ENCODE measurements around the gene PER1.

PER1 gene, protein sequence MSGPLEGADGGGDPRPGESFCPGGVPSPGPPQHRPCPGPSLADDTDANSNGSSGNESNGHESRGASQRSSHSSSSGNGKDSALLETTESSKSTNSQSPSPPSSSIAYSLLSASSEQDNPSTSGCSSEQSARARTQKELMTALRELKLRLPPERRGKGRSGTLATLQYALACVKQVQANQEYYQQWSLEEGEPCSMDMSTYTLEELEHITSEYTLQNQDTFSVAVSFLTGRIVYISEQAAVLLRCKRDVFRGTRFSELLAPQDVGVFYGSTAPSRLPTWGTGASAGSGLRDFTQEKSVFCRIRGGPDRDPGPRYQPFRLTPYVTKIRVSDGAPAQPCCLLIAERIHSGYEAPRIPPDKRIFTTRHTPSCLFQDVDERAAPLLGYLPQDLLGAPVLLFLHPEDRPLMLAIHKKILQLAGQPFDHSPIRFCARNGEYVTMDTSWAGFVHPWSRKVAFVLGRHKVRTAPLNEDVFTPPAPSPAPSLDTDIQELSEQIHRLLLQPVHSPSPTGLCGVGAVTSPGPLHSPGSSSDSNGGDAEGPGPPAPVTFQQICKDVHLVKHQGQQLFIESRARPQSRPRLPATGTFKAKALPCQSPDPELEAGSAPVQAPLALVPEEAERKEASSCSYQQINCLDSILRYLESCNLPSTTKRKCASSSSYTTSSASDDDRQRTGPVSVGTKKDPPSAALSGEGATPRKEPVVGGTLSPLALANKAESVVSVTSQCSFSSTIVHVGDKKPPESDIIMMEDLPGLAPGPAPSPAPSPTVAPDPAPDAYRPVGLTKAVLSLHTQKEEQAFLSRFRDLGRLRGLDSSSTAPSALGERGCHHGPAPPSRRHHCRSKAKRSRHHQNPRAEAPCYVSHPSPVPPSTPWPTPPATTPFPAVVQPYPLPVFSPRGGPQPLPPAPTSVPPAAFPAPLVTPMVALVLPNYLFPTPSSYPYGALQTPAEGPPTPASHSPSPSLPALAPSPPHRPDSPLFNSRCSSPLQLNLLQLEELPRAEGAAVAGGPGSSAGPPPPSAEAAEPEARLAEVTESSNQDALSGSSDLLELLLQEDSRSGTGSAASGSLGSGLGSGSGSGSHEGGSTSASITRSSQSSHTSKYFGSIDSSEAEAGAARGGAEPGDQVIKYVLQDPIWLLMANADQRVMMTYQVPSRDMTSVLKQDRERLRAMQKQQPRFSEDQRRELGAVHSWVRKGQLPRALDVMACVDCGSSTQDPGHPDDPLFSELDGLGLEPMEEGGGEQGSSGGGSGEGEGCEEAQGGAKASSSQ (N-terminal part only)

DNA sequence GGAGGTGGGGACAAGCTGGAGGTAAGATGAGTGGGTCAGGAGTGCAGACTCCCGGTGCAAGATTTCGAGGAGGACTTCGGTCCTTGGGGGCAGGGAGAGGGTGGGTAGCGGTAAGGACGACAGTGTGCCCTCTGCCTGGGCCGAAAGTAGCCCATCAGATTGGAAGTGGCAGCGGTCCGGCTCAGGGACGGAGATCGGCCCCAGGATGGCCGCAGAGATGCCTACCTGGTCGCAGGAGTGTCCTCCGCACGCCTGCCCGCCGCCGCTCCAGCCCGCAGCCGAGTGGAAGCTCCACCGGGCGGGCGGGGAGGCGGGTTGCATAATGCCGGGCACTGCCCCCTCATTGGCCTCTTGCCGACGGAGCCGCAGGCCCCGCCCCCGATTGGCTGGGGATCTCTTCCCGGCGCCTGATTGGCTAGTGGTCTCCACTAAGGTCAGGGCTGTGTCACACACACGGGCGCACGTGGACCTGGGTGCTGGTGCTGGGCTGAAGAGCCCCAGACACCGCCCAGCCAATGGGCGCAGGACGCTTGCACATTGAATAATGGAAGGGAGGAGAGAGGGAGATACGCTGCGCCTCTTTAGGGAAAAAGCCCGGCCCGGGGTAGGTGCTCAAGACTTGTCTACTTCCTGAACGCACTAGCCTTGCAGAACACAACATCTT lies at the start of gene PER1:
Gene PER1 (minus strand): TSS at position 293 of the 664 bp plus-strand sequence. CDS start 1,698 bp downstream, outside the sequence.
- DNase-seq (ENCODE audit: low spot score): peak; percentile 86
- FAIRE-seq: no peak

DNA sequence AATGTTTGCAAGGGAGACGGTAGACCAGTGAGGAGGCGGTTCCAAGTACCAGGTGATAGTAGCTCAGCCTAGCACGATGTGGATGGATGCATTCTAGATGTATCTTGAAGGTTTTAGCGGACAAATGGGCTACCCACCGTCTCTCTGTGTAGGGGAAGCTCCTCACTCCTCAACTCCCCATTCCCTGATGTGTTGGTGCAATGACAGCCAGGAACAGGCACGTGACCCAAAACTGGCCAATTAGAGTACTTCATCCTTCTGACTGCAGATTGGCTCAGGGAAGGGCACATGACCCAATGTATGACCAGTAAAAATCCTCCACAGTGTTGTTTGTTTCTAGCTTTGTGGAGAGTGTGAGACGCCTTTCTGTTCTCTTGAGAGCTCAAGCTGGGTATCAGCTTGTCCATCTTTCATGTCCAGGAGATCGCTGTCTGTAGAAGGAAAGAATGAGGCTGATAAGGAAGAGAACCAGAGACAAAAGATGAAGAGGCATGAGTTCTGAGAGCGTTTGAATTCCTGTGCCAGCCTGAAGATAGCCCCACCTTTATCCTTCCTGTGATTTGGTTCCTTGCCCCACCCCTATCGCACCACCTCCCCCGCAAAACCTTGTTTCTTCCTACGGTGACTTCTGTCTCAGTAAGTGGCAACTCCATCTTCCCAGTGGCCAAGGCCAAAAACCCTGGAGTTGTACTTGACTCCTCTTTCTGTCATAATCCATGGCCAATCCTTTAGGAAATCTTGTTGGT lies 40.0 kb upstream of the PER1 start:
- DNase-seq (ENCODE audit: low spot score) (no peak), FAIRE-seq (no peak)

DNA sequence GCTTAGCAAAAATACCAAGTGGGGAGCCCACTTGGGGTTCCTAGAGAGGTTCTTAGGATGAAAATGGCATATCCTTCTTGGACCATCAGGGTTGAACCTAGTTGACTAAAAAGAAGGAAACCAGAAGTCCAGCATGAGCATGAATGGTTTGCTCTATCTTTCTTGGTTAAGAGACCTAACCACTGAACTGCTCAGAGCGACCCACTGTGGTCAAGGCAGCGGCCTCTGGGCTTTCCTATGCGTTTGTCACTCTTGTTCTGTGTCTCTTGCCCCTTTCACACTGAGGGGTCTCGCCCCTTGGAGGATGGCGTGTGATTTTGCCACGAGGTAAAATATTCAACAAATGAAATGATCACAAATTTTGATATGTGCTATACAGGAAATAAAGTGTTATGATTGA lies 38.3 kb upstream of the PER1 start:
- FAIRE-seq (no peak), DNase-seq (ENCODE audit: low spot score) (no peak)

DNA sequence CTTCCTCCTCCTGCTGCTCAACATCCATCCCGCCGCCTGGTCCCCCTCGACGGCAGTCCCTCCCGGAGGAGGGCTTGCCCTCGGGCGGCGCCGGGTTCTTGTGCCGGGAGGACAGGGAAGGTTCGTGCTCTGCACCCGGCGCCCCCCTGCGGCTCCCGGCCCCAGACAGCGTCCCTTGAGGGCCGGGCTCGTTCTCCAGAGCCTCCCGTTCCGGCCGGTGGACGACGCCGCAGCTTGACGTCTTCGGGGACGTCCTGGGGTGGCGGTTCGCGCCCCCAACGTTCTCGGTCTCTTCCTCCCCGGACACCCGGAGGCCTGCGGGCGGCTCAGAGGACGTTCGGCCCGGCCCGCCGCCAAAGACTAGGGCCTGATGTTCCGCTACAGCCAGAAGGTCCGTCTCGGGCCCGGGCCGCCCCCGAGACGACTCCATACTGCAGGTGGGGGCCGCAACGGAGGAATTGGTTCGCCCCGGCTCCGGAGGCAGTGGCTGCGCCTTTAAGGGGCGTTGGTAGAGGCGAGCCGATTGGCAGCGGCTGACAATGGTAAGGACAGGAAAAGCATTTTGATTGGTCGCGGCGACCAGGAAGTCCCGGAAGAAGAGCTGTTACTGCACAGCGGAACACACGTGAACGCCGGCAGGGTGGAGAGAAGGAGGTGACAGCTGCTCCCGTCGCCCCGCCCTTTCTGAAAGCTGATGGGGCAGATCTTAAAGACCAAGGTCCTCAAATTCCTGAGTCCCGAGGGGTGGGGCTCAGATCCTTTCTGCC lies 37.7 kb upstream of the PER1 start, which contains the start of gene BORCS6:
Gene BORCS6 (minus strand): TSS at position 470 of the 767 bp plus-strand sequence. CDS start 40 bp downstream, at position 430.
- FAIRE-seq (no peak), DNase-seq (ENCODE audit: low spot score) (peak; percentile 89)

DNA sequence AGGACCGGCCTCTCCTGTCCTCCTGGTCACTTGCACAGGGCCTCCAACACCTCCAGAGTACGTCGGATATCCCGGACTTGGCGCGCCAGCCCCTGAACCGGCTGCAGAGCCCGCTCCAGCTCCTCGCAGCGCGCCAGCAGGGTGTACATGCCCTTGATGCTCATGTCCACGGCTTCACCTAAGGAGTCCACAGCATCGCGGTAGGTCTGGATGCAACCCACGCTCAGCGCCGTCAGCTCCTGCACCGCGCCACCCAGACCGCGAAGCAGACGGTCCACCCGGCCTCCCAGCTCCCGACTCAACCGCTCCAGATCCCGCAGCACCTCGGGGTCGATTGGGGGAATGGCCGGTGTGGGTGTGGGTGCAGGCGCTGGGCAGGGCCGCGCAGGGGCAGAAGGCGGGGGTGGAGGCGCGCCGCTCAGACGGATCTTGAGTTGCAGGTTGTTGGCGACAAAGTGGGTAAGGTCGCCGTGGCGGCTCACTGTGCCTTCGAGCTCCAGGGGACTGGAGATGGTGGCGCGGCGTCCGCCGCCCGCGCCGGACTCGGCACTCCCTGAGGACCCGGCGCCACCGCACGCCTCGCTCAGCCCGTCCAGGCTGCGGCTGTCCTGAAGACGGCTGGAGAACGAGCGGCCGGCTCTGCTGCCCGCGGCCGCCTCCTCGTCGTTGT lies 37.0 kb upstream of the PER1 start:
- DNase-seq (ENCODE audit: low spot score): no peak
- FAIRE-seq: no peak

DNA sequence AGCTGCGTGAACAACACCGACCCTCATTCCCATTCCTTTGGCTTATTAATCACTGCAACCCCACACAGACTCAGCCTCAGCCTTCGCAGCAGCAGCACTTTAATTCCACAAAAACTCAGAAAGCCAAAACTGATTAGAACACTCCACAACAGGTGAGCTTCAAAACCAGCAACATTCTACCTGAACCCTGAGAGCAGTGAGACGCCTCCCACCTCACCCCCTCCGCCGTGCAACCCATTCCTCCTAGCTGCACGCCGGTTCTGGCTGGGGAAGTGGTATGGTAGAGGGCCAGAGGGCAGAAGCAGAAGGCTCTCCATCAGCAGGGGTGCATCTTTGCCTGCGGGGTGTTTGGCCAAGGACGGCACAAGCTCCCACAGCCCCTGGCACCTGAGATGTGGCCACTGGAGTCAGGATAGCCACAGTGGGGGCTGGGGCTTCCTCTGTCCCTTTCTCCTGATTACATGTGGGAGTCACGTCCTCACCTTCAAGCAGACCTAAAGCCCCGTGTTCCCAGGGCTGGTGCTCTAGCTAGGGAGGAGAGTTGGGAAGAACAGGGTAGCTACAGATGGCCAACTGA lies 36.1 kb upstream of the PER1 start:
- DNase-seq (ENCODE audit: low spot score): no peak

DNA sequence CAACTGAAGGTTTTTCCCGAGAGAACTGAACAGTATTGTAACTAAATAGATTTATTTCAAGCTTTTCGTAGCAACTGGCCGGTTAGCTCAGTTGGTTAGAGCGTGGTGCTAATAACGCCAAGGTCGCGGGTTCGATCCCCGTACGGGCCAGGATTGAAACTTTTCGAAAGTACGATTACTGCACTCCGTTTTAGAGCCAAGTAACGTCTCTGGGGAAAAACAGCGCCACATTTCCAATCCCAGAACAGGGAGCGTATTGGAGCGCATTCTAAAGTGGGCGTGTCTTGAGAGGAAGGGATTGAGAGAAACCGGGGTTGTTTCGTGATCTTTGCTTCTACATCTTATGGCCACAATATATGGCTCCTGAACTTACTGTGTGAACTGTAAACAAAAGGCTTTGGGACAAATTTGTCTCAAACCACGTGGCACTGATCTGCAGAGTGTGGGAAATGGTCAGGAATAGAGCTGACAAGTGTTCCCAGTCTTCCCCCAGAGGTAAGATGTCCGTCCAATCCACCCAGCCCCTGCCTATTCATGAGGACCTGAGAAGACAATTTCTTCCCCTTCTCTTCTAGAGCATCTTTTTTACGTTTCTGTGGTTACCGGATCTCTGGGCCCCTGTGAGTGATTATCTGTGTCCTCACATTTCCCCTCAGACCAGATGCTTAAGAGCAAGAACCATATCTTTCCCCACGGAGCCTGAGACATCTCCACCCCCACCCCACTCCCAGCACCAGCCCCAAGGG lies 35.5 kb upstream of the PER1 start:
- FAIRE-seq (no peak), DNase-seq (ENCODE audit: low spot score) (peak; percentile 73)

More for the DNA sequence above, 36.1 kb upstream of the PER1 start:
- FAIRE-seq: no peak

DNA sequence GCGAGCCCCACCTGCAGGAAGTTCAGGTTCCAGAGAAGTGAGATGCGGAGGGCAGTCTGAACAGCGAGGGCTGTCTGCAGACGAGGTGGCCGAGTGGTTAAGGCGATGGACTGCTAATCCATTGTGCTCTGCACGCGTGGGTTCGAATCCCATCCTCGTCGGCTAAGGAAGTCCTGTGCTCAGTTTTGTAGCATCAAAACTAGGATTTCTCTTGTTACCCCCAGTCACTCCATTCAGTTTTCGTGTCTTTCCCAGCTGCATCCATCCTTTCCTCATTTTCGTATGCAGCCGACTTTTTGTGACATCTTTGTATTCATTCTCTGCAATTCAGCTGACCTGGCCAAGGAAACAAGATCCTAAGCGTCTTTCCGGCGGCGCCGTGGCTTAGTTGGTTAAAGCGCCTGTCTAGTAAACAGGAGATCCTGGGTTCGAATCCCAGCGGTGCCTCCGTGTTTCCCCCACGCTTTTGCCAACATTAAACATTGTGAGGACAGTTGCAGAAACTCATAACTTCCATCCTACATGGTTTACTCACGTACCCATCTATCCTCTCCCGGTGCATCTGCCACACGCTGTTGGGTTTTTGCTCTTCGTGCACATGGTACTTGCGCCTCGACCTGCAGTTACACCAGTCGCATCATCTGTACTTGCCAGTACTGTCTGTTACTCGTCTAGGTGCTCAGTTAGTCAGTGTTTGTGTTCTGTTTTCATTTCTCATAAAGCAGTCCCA lies 34.7 kb upstream of the PER1 start:
- no peak for FAIRE-seq
- DNase-seq (ENCODE audit: low spot score): peak; percentile 68

DNA sequence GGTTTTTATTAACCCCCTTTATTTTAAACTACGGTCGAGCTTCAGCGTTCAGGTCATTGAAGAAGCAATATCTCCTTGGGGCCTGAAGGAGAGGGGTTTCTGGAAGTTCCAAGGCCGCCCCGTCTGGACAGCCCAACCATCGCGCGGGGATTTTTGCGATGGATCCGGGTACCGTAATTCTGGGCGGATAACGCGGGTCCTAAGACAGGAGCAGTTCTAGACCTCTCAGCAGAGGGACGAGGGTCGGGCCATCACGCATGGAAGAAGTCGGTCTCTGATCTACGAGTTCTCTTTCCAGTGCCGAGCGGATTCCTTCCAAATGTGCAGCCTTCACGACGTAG lies 34.2 kb upstream of the PER1 start:
- FAIRE-seq (no peak), DNase-seq (ENCODE audit: low spot score) (no peak)

DNA sequence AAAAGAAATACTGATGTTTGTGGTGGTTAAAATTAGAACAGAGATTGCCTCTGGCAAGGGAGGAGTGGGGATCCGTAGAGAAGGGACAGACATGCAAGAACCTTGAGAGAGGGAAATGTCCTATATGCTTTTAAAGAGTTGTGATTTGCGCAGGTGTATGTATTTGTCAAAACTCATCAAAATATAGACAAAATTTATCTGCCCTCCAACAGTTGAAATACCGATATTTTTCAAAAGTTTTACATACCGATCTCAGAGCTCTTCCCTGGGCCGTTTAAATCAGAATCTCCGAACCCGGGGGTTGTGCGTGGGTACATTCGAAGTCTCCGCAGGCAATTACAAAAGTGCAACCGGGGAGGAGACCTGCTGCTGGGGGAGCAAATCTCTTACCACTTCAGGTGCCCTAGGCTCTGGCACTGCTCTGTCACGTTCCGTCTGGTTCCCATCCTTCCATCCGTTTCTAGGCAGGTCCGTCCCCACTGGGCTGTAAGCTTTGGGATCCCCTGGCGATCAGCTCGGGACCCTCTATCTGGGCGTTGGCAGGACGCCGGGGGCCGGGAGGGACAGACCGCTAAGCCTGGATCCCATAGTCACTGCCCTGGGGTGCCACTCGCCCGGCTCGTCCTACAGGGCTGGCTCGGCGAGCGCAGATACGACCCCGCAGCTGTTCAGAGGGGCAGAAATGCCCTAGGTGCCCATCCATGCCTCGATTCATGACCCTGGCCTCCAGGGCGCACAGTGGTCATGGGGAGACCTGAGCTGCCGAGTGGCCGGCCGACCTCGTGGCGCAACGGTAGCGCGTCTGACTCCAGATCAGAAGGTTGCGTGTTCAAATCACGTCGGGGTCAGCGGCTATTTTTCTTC lies 33.6 kb upstream of the PER1 start:
- DNase-seq (ENCODE audit: low spot score) (peak; percentile 54), FAIRE-seq (no peak)

DNA sequence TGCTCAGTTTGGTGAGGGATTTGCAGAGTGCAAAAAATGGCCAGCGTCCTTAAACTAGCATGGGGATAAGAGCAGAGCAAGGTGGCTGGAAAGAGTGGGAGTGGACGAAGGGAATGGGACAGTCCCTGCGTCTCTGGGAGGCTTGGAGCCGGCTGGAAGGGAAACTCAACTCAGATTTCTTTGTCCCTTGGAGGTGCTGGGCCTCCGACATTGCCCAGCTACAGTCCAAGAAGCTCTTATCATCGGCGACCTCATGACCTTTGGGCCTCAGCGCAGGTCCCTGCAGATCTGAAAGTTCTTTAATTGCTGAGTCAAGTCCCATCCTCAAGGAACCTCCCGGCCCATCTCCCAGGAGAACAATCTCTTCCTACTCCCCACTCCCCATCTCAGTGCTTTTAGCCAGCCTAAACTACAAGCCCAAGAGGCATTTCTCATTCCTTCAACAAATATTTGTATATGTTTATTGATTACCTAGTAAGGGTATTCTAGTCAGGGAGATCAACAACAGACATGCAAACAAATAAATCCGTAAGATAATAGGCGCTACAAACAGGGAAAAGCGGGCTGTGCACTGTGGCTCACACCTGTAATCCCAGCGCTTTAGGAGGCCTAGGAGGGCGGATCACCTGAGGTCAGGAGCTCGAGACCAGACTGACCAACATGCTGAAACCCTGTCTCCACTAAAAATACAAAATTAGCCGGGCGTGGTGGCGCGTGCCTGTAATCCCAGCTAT lies 25.0 kb upstream of the PER1 start:
- DNase-seq (ENCODE audit: low spot score) (no peak), FAIRE-seq (no peak)

DNA sequence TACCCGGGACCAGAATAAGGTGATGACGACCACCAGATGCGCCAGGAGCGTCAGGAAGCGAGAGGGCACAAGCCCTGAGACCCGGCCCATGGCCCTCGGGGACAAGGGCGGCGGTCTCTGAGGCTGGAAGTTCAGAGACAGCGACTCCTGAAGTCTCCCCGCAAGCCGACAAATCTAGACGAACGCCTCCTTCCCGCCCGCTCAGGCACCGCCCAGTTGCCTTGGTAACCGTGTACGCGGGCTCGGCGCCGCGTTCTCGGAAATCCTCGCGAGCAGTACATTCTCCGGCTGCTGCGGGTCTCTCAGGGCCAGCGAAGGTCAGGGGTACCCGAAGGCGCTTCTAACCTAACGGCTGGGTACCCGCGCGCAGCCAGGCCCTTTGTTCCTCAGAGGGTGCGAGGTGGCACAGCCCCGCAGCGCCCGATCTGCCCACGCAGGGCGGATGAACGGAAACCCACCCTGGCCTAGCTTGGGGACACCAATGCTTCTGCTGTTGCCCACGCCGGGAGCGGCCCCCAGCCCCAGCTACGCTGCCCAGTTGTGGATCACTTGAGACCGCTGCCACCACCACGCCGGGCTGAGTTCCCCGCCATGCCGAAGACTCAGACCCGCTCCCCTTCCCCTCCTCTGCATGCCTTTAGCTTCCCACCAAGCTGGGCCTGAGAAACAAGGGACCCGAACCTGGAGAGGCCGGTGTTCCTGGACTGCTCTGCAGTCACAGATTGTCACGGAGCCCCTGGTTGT lies 24.2 kb upstream of the PER1 start, which contains the start of gene TMEM107:
Gene TMEM107 (minus strand): TSS at position 184 of the 744 bp plus-strand sequence. CDS start 94 bp downstream, at position 90.
- DNase-seq (ENCODE audit: low spot score): peak; percentile 78
- FAIRE-seq: no peak

DNA sequence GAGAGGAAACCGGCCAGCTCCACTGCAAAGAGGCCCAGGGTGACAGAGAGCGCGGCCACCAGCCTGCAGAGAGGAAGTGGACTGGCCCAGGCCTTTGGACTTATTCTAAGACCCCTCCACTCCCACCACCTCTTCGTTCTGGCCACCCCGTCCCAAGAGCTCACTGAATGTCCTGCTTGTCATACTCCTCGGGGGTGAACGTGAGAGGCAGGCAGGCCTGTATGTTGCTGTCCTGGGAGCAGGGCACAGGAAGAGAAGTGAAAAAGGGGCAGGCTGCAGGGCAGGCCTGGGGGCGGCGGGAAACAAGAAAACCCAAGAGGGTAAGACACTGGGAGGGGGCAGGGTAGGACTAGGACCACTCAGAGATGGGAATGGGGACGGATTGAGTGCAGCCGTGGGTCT lies 23.6 kb upstream of the PER1 start:
- no peak for FAIRE-seq

DNA sequence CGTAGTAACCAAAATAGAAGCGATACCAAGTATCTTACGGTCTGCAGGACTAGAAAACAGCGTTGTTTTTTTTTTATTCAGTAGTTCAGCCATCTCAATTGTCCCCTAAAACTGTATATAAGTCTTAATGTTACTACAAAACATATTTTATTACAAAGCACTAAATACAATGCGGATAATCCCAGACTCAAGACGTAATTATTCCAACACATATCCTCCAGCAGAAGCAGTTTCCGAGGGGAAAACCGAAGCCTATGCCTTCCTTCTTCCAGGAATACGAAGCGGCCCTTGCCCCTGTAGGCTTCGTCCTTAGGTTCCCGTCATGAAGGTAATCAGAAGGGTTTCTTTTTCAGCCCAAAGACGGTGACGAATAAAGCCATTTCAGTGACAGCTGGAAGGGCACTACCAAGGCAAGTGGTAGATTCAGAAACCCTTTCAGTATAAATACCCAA lies 21.7 kb upstream of the PER1 start:
- FAIRE-seq: no peak

More for the DNA sequence above, 23.6 kb upstream of the PER1 start:
- DNase-seq (ENCODE audit: low spot score): no peak

More for the DNA sequence above, 21.7 kb upstream of the PER1 start:
- DNase-seq (ENCODE audit: low spot score): no peak
